Cardiac fibroblast (primary cell): ENCODE measurements around the gene LIX1L.

Experiments used
- DNase-seq, 2 donors: peaks; one replicate each; pipeline versions ENCODE4 v3.0.0 to v3.0.0-alpha.2; 2010; ENCODE audit warnings: low read depth in 2 of 2
- H3K4me3 ChIP-seq, 2 donors: replicated peaks in 1 of 2; 1 replicate in 1 of 2; 2 replicates in 1 of 2; pipeline ENCODE4 v1.5.1; 2011; ENCODE audit warnings: low read depth in 2 of 2, low read length in 2 of 2, mild to moderate bottlenecking in 2 of 2, moderate library complexity in 1 of 2
- CTCF ChIP-seq: IDR thresholded peaks from one replicate; pipeline ENCODE4 v1.5.1; 2011; ENCODE audit warnings: low read depth, mild to moderate bottlenecking, low read length, inconsistent platforms

The LIX1L gene

GRCh38 chr1:145892486-145893087, 65.2 kb downstream of the LIX1L start:
- no peak overlapping the region for H3K4me3 ChIP-seq
- DNase-seq, result peak; percentile 59 to 87
- TF ChIP-seq CTCF, result no peak

GRCh38 chr1:145891587-145892485, 66.0 kb downstream of the LIX1L start:
- peak; percentile 95 for TF ChIP-seq CTCF
- no peak overlapping the region for H3K4me3 ChIP-seq
- DNase-seq, result peak; percentile 99

DNA sequence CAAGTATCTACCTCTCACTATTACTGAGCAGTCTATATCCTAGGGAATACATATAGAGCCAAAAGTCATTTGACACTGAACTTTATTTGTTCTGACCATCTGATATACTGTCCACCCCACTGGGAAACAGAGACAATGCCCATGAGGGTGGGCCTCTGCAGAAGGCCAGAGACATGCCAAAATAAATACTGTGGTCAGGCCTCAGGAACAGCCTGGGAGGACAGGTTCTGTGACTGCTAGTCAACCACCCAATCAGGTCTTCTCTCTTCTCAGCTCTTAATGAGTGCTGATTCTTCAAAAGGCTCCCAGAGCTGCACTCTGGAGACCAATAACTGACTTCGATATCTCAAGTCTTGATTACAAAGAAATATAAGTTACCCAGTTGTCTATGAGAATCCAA, 66.7 kb downstream of the LIX1L start:
- DNase-seq, result peak; percentile 55 to 76
- H3K4me3 ChIP-seq, result no peak overlapping the region

DNA sequence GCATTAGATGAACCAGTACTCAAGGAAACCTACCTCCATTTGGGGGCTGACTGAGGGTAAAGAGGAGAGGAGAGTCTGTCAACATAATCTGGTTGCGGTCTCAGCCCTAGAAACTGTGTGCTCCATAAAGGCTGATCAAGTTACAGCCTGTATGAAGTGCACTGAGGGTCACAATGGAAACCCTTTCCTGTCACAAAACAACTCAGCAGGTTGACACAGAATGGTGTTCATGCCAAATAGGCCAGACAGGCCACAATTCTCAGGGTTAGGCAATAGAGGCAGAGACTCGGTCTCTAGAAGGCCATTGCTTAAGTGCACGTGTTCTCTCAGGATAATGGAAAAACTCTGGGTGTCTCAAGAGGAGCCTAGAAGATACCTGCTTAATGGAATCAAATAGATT, 68.1 kb downstream of the LIX1L start:
- no peak for TF ChIP-seq CTCF
- no peak for DNase-seq
- H3K4me3 ChIP-seq, result no peak overlapping the region

More for the DNA sequence above, 66.7 kb downstream of the LIX1L start:
- no peak for TF ChIP-seq CTCF

DNA sequence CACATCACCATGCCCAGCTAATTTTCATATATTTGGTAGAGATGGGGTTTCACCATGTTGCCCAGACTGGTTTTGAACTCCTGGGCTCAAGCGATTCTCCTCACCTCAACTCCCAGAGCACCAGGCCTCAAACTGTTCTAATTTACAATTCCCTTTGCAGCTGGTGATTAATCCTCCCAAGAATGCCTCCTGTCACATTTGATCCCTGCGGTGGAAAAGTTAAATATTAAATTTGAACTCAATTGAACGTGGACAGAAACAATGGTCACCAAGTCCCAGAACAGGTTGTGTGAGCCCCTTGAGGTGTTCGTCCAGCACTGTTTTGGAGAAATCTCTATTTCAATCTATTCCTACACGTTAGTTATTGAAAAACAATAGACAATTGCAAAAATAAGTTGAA, 70.2 kb downstream of the LIX1L start:
- DNase-seq, result no peak
- no peak overlapping the region for H3K4me3 ChIP-seq
- no peak for TF ChIP-seq CTCF

DNA sequence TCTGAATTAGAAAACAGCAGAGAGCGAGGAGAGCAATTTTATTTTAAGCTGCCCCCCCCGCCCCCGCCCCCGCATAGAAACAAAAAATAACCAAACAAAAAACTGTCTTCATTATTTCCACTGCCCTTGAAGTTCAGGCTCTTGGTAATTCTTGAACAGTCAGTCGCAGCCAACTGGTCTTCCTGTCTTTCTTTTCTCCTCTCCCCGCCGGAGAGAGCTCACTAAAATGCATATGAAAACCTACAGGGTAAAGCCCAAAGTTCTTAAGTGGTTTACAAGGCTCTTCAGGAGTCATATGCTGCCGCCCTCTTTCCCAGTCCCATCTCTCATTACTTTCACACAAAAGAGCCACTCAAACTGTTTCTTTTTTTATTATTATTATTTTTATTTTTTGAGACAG, 71.0 kb downstream of the LIX1L start:
- no peak overlapping the region for H3K4me3 ChIP-seq
- DNase-seq, result no peak
- no peak for TF ChIP-seq CTCF
